ENCODE measurements around the gene RNF133.

- TF ChIP-seq CTCF (conservative IDR thresholded peaks at IDR 0.05): no peak
- TF ChIP-seq EZH2 (IDR thresholded peaks at IDR 0.05; ENCODE audit: low read depth): no peak
These were observed 46.0 kb downstream of the RNF133 start for GRCh38 chr7:122652876-122653275.

Measured in PC-9 (cell line).